Epithelial cell of prostate (primary cell): ENCODE measurements around the gene ZP1.
"Not testable (repeated sequence)": the region's sequence is repeated elsewhere in the genome, so short reads cannot be mapped to it uniquely, and the experiment has no call there.

Experiments
- DNase-seq: peaks from one replicate; pipeline ENCODE4 v3.0.0-alpha.2; 2011; ENCODE audit warnings: low read depth, low spot score
- H3K27ac ChIP-seq: fragments of 450-650 bp; 2 replicates; pipeline ENCODE4 v1.5.1; 2017; ENCODE audit warnings: mild to moderate bottlenecking

Gene ZP1

GRCh38 chr11:60866911-60867870 is at the start of gene ZP1:
TSS of gene ZP1 (plus strand) at chr11:60867542. CDS start at chr11:60867562, 20 bp downstream.
- no peak for DNase-seq
- no peak within 1 kb of the TSS for H3K27ac ChIP-seq

- H3K27ac ChIP-seq, result no peak overlapping the region
- no peak for DNase-seq
Observed at GRCh38 chr11:60818057-60818456, 49.3 kb upstream of the ZP1 start.

- no peak for DNase-seq
Observed at GRCh38 chr11:60821827-60822599, 45.3 kb upstream of the ZP1 start.

GRCh38 chr11:60823745-60824306 is 43.5 kb upstream of the ZP1 start:
- not testable (repeated sequence) for H3K27ac ChIP-seq, DNase-seq

More at GRCh38 chr11:60821827-60822599, 45.3 kb upstream of the ZP1 start:
- no peak overlapping the region for H3K27ac ChIP-seq

- no peak overlapping the region for H3K27ac ChIP-seq
- no peak for DNase-seq
Observed at GRCh38 chr11:60825118-60825517, 42.2 kb upstream of the ZP1 start.

- no peak for DNase-seq
- H3K27ac ChIP-seq, result no peak overlapping the region
Observed at GRCh38 chr11:60825790-60826189, 41.6 kb upstream of the ZP1 start.

- peak overlapping the region; percentile 75 for H3K27ac ChIP-seq
- no peak for DNase-seq
Observed at GRCh38 chr11:60830478-60831142, 36.7 kb upstream of the ZP1 start.

GRCh38 chr11:60831143-60831500 is 36.2 kb upstream of the ZP1 start:
- peak overlapping the region; percentile 75 for H3K27ac ChIP-seq
- DNase-seq, result no peak

- peak; percentile 68 for DNase-seq
- H3K27ac ChIP-seq, result peak overlapping the region; percentile 75
Observed at GRCh38 chr11:60831501-60832079, 35.8 kb upstream of the ZP1 start.

- peak overlapping the region; percentile 73 for H3K27ac ChIP-seq
- no peak for DNase-seq
Observed at GRCh38 chr11:60834742-60835533, 32.4 kb upstream of the ZP1 start.

GRCh38 chr11:60835534-60835846 is 31.9 kb upstream of the ZP1 start:
- peak overlapping the region; percentile 73 for H3K27ac ChIP-seq
- no peak for DNase-seq

GRCh38 chr11:60836866-60837515 is 30.4 kb upstream of the ZP1 start:
- no peak for DNase-seq
- H3K27ac ChIP-seq, result no peak overlapping the region

GRCh38 chr11:60838132-60838531 is 29.2 kb upstream of the ZP1 start:
- no peak overlapping the region for H3K27ac ChIP-seq
- DNase-seq, result no peak

GRCh38 chr11:60840470-60841430 is 26.6 kb upstream of the ZP1 start:
- no peak overlapping the region for H3K27ac ChIP-seq
- no peak for DNase-seq

- peak within 1 kb of the TSS; percentile 38 for H3K27ac ChIP-seq
- DNase-seq, result peak; percentile 79
Observed at GRCh38 chr11:60841797-60842667, 25.3 kb upstream of the ZP1 start, which contains the start of gene CCDC86. TSS of gene CCDC86 (plus strand) at chr11:60842113. CDS start at chr11:60842125, 12 bp downstream.

- DNase-seq, result no peak
- H3K27ac ChIP-seq, result peak overlapping the region; percentile 38
Observed at GRCh38 chr11:60842668-60843600, 24.4 kb upstream of the ZP1 start.
